Activated naive CD4-positive, alpha-beta T cell treated with anti-CD3 and anti-CD28 coated beads, Interleukin-2, amount 10 ng/mL, durations not matched to agents 7 days and 5 days (primary cell): ENCODE measurements around the gene MAP2K3.

Source experiments
- CTCF ChIA-PET: fragments of 350-600 bp; sonication (Branson Sonifier 250); formaldehyde crosslinking; loops from one replicate; lab custom pipeline; 2021; ENCODE audit warnings: antibody characterized with exemption; lab: Charles Lee
- DNase-seq: peaks from one replicate; pipeline ENCODE4 v3.0.0-alpha.2; 2020
- H3K27ac Mint-ChIP-seq: one replicate; pipeline ENCODE4 v1.8.0; 2021; ENCODE audit warnings: mild to moderate bottlenecking, moderate library complexity, mixed read lengths
- H3K27me3 Mint-ChIP-seq: one replicate; pipeline ENCODE4 v1.8.0; 2021; ENCODE audit warnings: mild to moderate bottlenecking, mixed read lengths
- H3K36me3 Mint-ChIP-seq: one replicate; pipeline ENCODE4 v1.8.0; 2021; ENCODE audit warnings: mixed read lengths
- H3K4me1 Mint-ChIP-seq: one replicate; pipeline ENCODE4 v1.8.0; 2021; ENCODE audit warnings: mixed read lengths
- H3K4me3 Mint-ChIP-seq: one replicate; pipeline ENCODE4 v1.8.0; 2021; ENCODE audit warnings: mild to moderate bottlenecking, moderate library complexity, mixed read lengths
- H3K9me3 Mint-ChIP-seq: one replicate; pipeline ENCODE4 v1.8.0; 2021; ENCODE audit warnings: mixed read lengths

MAP2K3 gene

GRCh38 chr17:21271454-21272183 lies 12.9 kb upstream of the MAP2K3 start:
- Mint-ChIP-seq H3K4me1 (peaks cover 43% of the 10 kb centered on the region), H3K4me3 (no peak overlapping the region), H3K27ac (no peak overlapping the region), H3K9me3 (no peaks in the 10 kb centered on the region), H3K36me3 (no peaks in the 10 kb centered on the region), H3K27me3 (peaks cover 13% of the 10 kb centered on the region)
- CTCF ChIA-PET, result no interaction called here
- no peak for DNase-seq

GRCh38 chr17:21272250-21272649 lies 12.3 kb upstream of the MAP2K3 start:
- no peak for DNase-seq
- peaks cover 13% of the 10 kb centered on the region for H3K27me3 Mint-ChIP-seq
- H3K4me3 Mint-ChIP-seq, result no peak overlapping the region
- no peak overlapping the region for H3K27ac Mint-ChIP-seq
- H3K4me1 Mint-ChIP-seq, result peaks cover 45% of the 10 kb centered on the region
- H3K36me3 Mint-ChIP-seq, result no peaks in the 10 kb centered on the region
- H3K9me3 Mint-ChIP-seq, result no peaks in the 10 kb centered on the region
- CTCF ChIA-PET, result no interaction called here

GRCh38 chr17:21272881-21273792 lies 11.4 kb upstream of the MAP2K3 start:
- Mint-ChIP-seq H3K27ac (no peak overlapping the region), H3K9me3 (no peaks in the 10 kb centered on the region), H3K4me3 (no peak overlapping the region), H3K4me1 (peaks cover 44% of the 10 kb centered on the region), H3K36me3 (no peaks in the 10 kb centered on the region), H3K27me3 (peaks cover 13% of the 10 kb centered on the region)
- no peak for DNase-seq
- CTCF ChIA-PET, result no interaction called here

GRCh38 chr17:21275047-21275578 lies 9.4 kb upstream of the MAP2K3 start:
- H3K27ac Mint-ChIP-seq, result no peak overlapping the region
- H3K36me3 Mint-ChIP-seq, result no peaks in the 10 kb centered on the region
- H3K4me1 Mint-ChIP-seq, result peaks cover 48% of the 10 kb centered on the region
- H3K27me3 Mint-ChIP-seq, result peaks cover 14% of the 10 kb centered on the region
- CTCF ChIA-PET, result interaction anchor here (1.3 to 1.8 kb wide), 2 partner anchors 11 to 156 kb away, joined by 3 to 12 read pairs; no protein-coding TSS in a partner anchor
- no peaks in the 10 kb centered on the region for H3K9me3 Mint-ChIP-seq
- DNase-seq, result no peak
- H3K4me3 Mint-ChIP-seq, result peak overlapping the region; percentile 90

GRCh38 chr17:21275579-21276263 lies 8.8 kb upstream of the MAP2K3 start:
- peaks cover 54% of the 10 kb centered on the region for H3K4me1 Mint-ChIP-seq
- CTCF ChIA-PET, result interaction anchor here (1.1 to 1.8 kb wide), 5 partner anchors 8 to 156 kb away, joined by 3 to 12 read pairs (median 4); no protein-coding TSS in a partner anchor
- peaks cover 16% of the 10 kb centered on the region for H3K27me3 Mint-ChIP-seq
- H3K36me3 Mint-ChIP-seq, result no peaks in the 10 kb centered on the region
- H3K27ac Mint-ChIP-seq, result peak overlapping the region; percentile 75
- H3K9me3 Mint-ChIP-seq, result no peaks in the 10 kb centered on the region
- DNase-seq, result peak; percentile 96
- H3K4me3 Mint-ChIP-seq, result peak overlapping the region; percentile 90

- peaks cover 56% of the 10 kb centered on the region for H3K4me1 Mint-ChIP-seq
These were observed 8.3 kb upstream of the MAP2K3 start for GRCh38 chr17:21276264-21276588.

GRCh38 chr17:21277332-21277731 lies 7.2 kb upstream of the MAP2K3 start:
- H3K4me1 Mint-ChIP-seq, result peaks cover 59% of the 10 kb centered on the region
- no peaks in the 10 kb centered on the region for H3K9me3 Mint-ChIP-seq
- H3K36me3 Mint-ChIP-seq, result no peaks in the 10 kb centered on the region
- DNase-seq, result no peak
- CTCF ChIA-PET, result interaction anchor here (0.6 to 1.5 kb wide), 3 partner anchors 9 to 179 kb away, joined by 3 to 4 read pairs (median 3); no protein-coding TSS in a partner anchor
- H3K27me3 Mint-ChIP-seq, result peaks cover 23% of the 10 kb centered on the region
- H3K4me3 Mint-ChIP-seq, result peak overlapping the region; percentile 21
- H3K27ac Mint-ChIP-seq, result no peak overlapping the region

More at GRCh38 chr17:21276264-21276588, 8.3 kb upstream of the MAP2K3 start:
- H3K9me3 Mint-ChIP-seq, result no peaks in the 10 kb centered on the region
- DNase-seq, result no peak
- CTCF ChIA-PET, result interaction anchor here (1.1 to 1.8 kb wide), 5 partner anchors 8 to 157 kb away, joined by 3 to 12 read pairs (median 4); no protein-coding TSS in a partner anchor
- peak overlapping the region; percentile 85 for H3K27ac Mint-ChIP-seq
- peaks cover 16% of the 10 kb centered on the region for H3K27me3 Mint-ChIP-seq
- H3K36me3 Mint-ChIP-seq, result no peaks in the 10 kb centered on the region
- H3K4me3 Mint-ChIP-seq, result peak overlapping the region; percentile 90

- CTCF ChIA-PET, result interaction anchor here (1.0 to 2.4 kb wide), 7 partner anchors 9 to 244 kb away, joined by 3 to 19 read pairs (median 8); no protein-coding TSS in a partner anchor
- peak; percentile 80 for DNase-seq
- Mint-ChIP-seq H3K4me3 (no peak overlapping the region), H3K27me3 (peaks cover 19% of the 10 kb centered on the region), H3K4me1 (peaks cover 67% of the 10 kb centered on the region), H3K27ac (peak overlapping the region; percentile 88), H3K36me3 (no peaks in the 10 kb centered on the region), H3K9me3 (no peaks in the 10 kb centered on the region)
These were observed 5.9 kb upstream of the MAP2K3 start for GRCh38 chr17:21278450-21279197.

- no peak for DNase-seq
- H3K4me1 Mint-ChIP-seq, result peaks cover 67% of the 10 kb centered on the region
- no peak overlapping the region for H3K4me3 Mint-ChIP-seq
- H3K9me3 Mint-ChIP-seq, result no peaks in the 10 kb centered on the region
- H3K27ac Mint-ChIP-seq, result peak overlapping the region; percentile 88
- CTCF ChIA-PET, result interaction anchor here (1.0 to 2.4 kb wide), 8 partner anchors 9 to 245 kb away, joined by 3 to 19 read pairs (median 8); partner anchors contain the start of gene USP22
- no peaks in the 10 kb centered on the region for H3K36me3 Mint-ChIP-seq
- peaks cover 19% of the 10 kb centered on the region for H3K27me3 Mint-ChIP-seq
These were observed 5.3 kb upstream of the MAP2K3 start for GRCh38 chr17:21279198-21279535.

GRCh38 chr17:21279582-21279981 lies 4.9 kb upstream of the MAP2K3 start:
- H3K36me3 Mint-ChIP-seq, result no peaks in the 10 kb centered on the region
- peak overlapping the region; percentile 88 for H3K27ac Mint-ChIP-seq
- peaks cover 67% of the 10 kb centered on the region for H3K4me1 Mint-ChIP-seq
- CTCF ChIA-PET, result interaction anchor here (0.8 to 2.4 kb wide), 9 partner anchors 9 to 245 kb away, joined by 3 to 19 read pairs (median 8); partner anchors contain the start of gene USP22
- DNase-seq, result no peak
- peaks cover 18% of the 10 kb centered on the region for H3K27me3 Mint-ChIP-seq
- H3K9me3 Mint-ChIP-seq, result no peaks in the 10 kb centered on the region
- H3K4me3 Mint-ChIP-seq, result no peak overlapping the region

- peak overlapping the region; percentile 64 for H3K27ac Mint-ChIP-seq
- peaks cover 63% of the 10 kb centered on the region for H3K4me1 Mint-ChIP-seq
- no peaks in the 10 kb centered on the region for H3K9me3 Mint-ChIP-seq
- CTCF ChIA-PET, result interaction anchor here (0.8 to 2.4 kb wide), 7 partner anchors 8 to 237 kb away, joined by 3 to 19 read pairs (median 8); partner anchors contain the start of gene USP22
- H3K4me3 Mint-ChIP-seq, result no peak overlapping the region
- DNase-seq, result peak; percentile 92
- peaks cover under 1% of the 10 kb centered on the region for H3K36me3 Mint-ChIP-seq
- H3K27me3 Mint-ChIP-seq, result peaks cover 13% of the 10 kb centered on the region
These were observed 4.4 kb upstream of the MAP2K3 start for GRCh38 chr17:21280081-21280518.

GRCh38 chr17:21282231-21282630 lies 2.3 kb upstream of the MAP2K3 start:
- H3K4me1 Mint-ChIP-seq, result peaks cover 61% of the 10 kb centered on the region
- H3K27ac Mint-ChIP-seq, result no peak overlapping the region
- H3K4me3 Mint-ChIP-seq, result peak overlapping the region; percentile 3
- DNase-seq, result no peak
- CTCF ChIA-PET, result interaction anchor here (0.8 to 1.5 kb wide), 7 partner anchors 14 to 229 kb away, joined by 3 to 4 read pairs (median 3); no protein-coding TSS in a partner anchor
- H3K27me3 Mint-ChIP-seq, result peaks cover 10% of the 10 kb centered on the region
- H3K9me3 Mint-ChIP-seq, result no peaks in the 10 kb centered on the region
- H3K36me3 Mint-ChIP-seq, result peaks cover 13% of the 10 kb centered on the region
